ENCODE data around the gene MYL9.
A peak's percentile ranks its signal among the peaks of the same experiment; 100 is the strongest.

Gene MYL9

DNA sequence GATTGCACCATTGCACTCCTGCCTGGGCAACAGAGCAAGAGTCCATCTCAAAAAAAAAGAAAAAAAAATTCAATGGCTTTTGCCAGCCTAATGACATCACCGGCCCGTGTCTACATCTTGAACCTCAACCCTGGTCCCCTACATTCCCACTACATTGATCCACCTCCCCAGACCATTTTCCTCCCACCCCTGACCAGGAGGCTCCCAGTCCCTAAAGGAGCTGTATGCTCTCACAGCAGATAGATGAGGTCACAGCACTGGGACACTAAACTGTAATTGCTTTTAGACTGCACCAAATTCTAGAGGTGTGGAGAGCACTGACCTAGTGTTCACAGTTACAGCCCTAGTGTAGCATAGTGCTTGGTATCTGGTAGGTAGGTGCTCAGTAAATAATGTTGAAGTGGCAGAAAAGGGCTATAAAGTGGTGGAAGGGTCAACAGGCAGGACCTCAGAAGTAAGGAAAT, 42.7 kb downstream of the MYL9 start:
- DNase-seq (ENCODE audit: low spot score) = no peak

- peak; percentile 30 for DNase-seq (ENCODE audit: low spot score)
These were observed 44.2 kb downstream of the MYL9 start for GRCh38 chr20:36585410-36586125.

DNA sequence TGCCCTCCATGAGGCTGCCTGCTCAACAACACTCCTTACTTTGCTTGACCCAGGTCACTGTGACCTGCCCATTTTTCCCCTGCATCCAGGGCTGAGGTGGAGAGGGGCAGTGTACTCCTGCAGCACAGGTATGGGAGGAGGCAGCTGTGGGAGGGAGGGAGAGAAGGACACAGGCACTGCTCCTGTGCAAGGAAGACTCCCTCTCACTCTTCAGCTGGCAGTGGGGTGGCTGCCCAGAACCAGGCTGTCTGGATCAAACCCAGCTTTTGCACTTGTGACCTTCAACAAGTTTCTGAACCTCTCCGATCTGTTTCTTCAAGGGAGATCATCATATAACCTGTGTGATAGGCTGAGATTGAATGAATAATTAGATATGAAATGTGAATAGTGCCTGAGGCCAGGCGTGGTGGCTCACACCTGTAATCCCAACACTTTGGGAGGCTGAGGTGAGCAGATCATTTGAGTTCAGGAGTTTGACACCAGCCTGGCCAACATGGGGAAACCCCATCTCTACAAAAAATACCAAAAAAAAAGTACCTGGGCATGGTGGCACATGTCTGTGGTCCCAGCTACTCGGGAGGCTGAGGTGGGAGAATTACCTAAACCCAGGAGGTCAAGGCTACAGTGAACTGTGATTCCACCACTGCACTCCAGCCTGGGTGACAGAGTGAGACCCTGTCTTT, 46.2 kb downstream of the MYL9 start:
- no peak for DNase-seq (ENCODE audit: low spot score)

DNA sequence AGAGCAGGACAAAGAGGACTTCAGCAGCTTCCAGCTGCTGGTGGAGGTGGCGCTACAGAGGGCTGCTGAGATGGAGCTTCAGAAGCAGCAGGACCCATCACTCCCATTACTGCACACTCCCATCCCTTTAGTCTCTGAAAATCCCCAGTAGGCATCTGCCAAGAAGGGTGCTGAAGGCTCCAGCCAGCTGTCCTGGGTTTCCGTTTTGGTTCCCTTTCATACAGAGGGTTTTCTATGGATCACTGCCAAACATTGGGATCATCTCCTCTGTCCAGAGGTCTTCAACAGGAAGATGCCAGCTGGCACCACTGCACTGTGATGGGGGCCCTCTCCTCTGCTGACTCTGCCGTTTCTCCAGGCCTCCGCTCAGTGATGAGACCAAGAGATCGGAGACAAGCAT, 50.0 kb downstream of the MYL9 start:
- DNase-seq (ENCODE audit: low spot score) = no peak

GRCh38 chr20:36591854-36592641, 50.7 kb downstream of the MYL9 start:
- peak; percentile 65 for DNase-seq (ENCODE audit: low spot score)

GRCh38 chr20:36593347-36593929, 52.1 kb downstream of the MYL9 start:
- DNase-seq (ENCODE audit: low spot score) = no peak

- no peak for DNase-seq (ENCODE audit: low spot score)
These were observed 58.6 kb downstream of the MYL9 start for GRCh38 chr20:36599912-36600345.
